ENCODE data around the gene TLX1. TPM values are rescaled to one million over a fixed set of nuclear protein-coding genes. Genes with fewer than 3 reads are reported as not detected.
A peak's percentile ranks its signal among the peaks of the same experiment; 100 is the strongest.

The TLX1 gene
- polyA plus RNA-seq, 2 of the 4 experiments (the other 2 are of a cell fraction) = 0.06 TPM; not detected in 1

GRCh38 chr10:101095004-101095403 is 36.1 kb upstream of the TLX1 start:
- WGBS (ENCODE audit: missing lambda C conversion rate) = 92% methylated on average over 6 of the region's 6 CpGs
- TF ChIP-seq MYC (IDR thresholded peaks at IDR 0.05; ENCODE audit: borderline replicate concordance, low read length) (no peak), EHF (CRISPR knock-in tag; IDR thresholded peaks at IDR 0.05) (no peak), HOXB5 (CRISPR knock-in tag; IDR thresholded peaks at IDR 0.05) (no peak), USF2 (IDR thresholded peaks at IDR 0.05) (no peak), RFX5 (IDR thresholded peaks at IDR 0.05) (no peak), TFCP2L1 (CRISPR knock-in tag; IDR thresholded peaks at IDR 0.05) (no peak), BCL3 (IDR thresholded peaks at IDR 0.05) (no peak), CHD2 (IDR thresholded peaks at IDR 0.05; ENCODE audit: low read length, partially characterized antibody) (no peak), ZNF302 (CRISPR knock-in tag; IDR thresholded peaks at IDR 0.05) (no peak), KDM1A (IDR thresholded peaks at IDR 0.05; ENCODE audit: low read depth) (no peak)
- H3K4me2 ChIP-seq = no peak overlapping the region
- ATAC-seq (no peak), FAIRE-seq (no peak), DNase-seq (ENCODE audit: low read depth in 1 of 2, low spot score in 1 of 2) (no peak)
- H3K4me3 ChIP-seq = no peak overlapping the region
- ChIA-PET POLR2A (interaction anchor here (2.2 kb wide), 1 partner anchor 47 kb away, joined by 10 read pairs; no protein-coding TSS in a partner anchor), CTCF (interaction anchor here (0.7 to 65.1 kb wide), 21 partner anchors 12 to 686 kb away, joined by 3 to 2364 read pairs (median 7); partner anchors contain the start of genes KAZALD1, PDZD7, SFXN3 and TLX1)
- no peaks in the 10 kb centered on the region for H3K9me3 ChIP-seq
- H3K4me1 ChIP-seq = peaks cover 53% of the 10 kb centered on the region
- H3K27ac ChIP-seq = peak overlapping the region in 1 of 2 experiments; percentile 4; a peak in 1 of 6 replicates

- TF ChIP-seq CTCF (IDR thresholded peaks at IDR 0.05) (peak; percentile 81), SMC3 (IDR thresholded peaks at IDR 0.05) (peak; percentile 83), RAD21 (conservative IDR thresholded peaks at IDR 0.05 in 1 of 2, IDR thresholded peaks at IDR 0.05 in 1 of 2) (peak; percentile 55 to 63), HOXB13 (CRISPR knock-in tag; IDR thresholded peaks at IDR 0.05; ENCODE audit: low read depth) (no peak), HOXA7 (CRISPR knock-in tag; IDR thresholded peaks at IDR 0.05) (no peak), CEBPB (IDR thresholded peaks at IDR 0.05) (no peak), NFE2L2 (conservative IDR thresholded peaks at IDR 0.05; ENCODE audit: low read length) (no peak)
- POLR2A ChIA-PET = interaction anchor here (2.2 kb wide), 1 partner anchor 46 kb away, joined by 10 read pairs; no protein-coding TSS in a partner anchor
- 10% methylated on average over 7 of the region's 7 CpGs for WGBS (ENCODE audit: missing lambda C conversion rate)
- Histone ChIP-seq H3K4me2 (no peak overlapping the region), H3K4me1 (peaks cover 46% of the 10 kb centered on the region), H3K4me3 (no peak overlapping the region), H3K9me3 (no peaks in the 10 kb centered on the region), H3K27ac (peak overlapping the region in 1 of 2 experiments; percentile 4; a peak in 1 of 6 replicates)
- DNase-seq (ENCODE audit: low read depth in 1 of 2, low spot score in 1 of 2) = peak; percentile 82 to 83
- CTCF ChIA-PET = interaction anchor here (0.6 to 65.1 kb wide), 26 partner anchors 12 to 1067 kb away, joined by 3 to 2364 read pairs (median 5); partner anchors contain the start of genes KAZALD1, PDZD7, SFXN3 and TLX1
- peak; percentile 65 to 86 for ATAC-seq
- peak; percentile 49 for FAIRE-seq
Observed at GRCh38 chr10:101095550-101096213, 35.4 kb upstream of the TLX1 start.

GRCh38 chr10:101096378-101096777 is 34.7 kb upstream of the TLX1 start:
- 70% methylated on average over 4 of the region's 4 CpGs for WGBS (ENCODE audit: missing lambda C conversion rate)
- no peak overlapping the region for H3K4me2 ChIP-seq
- peaks cover 39% of the 10 kb centered on the region for H3K4me1 ChIP-seq
- H3K27ac ChIP-seq = no peak overlapping the region
- no peaks in the 10 kb centered on the region for H3K9me3 ChIP-seq
- ATAC-seq (no peak), DNase-seq (ENCODE audit: low read depth in 1 of 2, low spot score in 1 of 2) (no peak), FAIRE-seq (no peak)
- POLR2A ChIA-PET = interaction anchor here (2.2 kb wide), 1 partner anchor 46 kb away, joined by 10 read pairs; no protein-coding TSS in a partner anchor
- CTCF ChIA-PET = interaction anchor here (0.6 to 65.1 kb wide), 21 partner anchors 8 to 1068 kb away, joined by 3 to 2364 read pairs (median 7); partner anchors contain the start of genes KAZALD1, PDZD7, SFXN3 and TLX1
- no peak overlapping the region for H3K4me3 ChIP-seq
- TF ChIP-seq CBX2 (IDR thresholded peaks at IDR 0.05; ENCODE audit: borderline replicate concordance, low read depth) (no peak), USF2 (IDR thresholded peaks at IDR 0.05) (no peak), FOXS1 (CRISPR knock-in tag; IDR thresholded peaks at IDR 0.05) (no peak), ZFP36 (IDR thresholded peaks at IDR 0.05; ENCODE audit: borderline replicate concordance, partially characterized antibody) (no peak), EP300 (IDR thresholded peaks at IDR 0.05) (no peak), HMGXB4 (CRISPR knock-in tag; IDR thresholded peaks at IDR 0.05; ENCODE audit: borderline replicate concordance) (no peak), TFCP2L1 (CRISPR knock-in tag; IDR thresholded peaks at IDR 0.05) (no peak), HOXB5 (CRISPR knock-in tag; IDR thresholded peaks at IDR 0.05) (no peak), JUNB (IDR thresholded peaks at IDR 0.05) (no peak), CHD2 (IDR thresholded peaks at IDR 0.05; ENCODE audit: low read length, partially characterized antibody) (no peak), KDM1A (IDR thresholded peaks at IDR 0.05; ENCODE audit: low read depth) (no peak)

Measured in A549 (cell line).